ENCODE data around the gene PPP1R13L. TPM values are rescaled to one million over a fixed set of nuclear protein-coding genes. Genes with fewer than 3 reads are reported as not detected.

The PPP1R13L gene
- total RNA-seq, 1 experiment from 2014 or later: 36.4 TPM

DNA sequence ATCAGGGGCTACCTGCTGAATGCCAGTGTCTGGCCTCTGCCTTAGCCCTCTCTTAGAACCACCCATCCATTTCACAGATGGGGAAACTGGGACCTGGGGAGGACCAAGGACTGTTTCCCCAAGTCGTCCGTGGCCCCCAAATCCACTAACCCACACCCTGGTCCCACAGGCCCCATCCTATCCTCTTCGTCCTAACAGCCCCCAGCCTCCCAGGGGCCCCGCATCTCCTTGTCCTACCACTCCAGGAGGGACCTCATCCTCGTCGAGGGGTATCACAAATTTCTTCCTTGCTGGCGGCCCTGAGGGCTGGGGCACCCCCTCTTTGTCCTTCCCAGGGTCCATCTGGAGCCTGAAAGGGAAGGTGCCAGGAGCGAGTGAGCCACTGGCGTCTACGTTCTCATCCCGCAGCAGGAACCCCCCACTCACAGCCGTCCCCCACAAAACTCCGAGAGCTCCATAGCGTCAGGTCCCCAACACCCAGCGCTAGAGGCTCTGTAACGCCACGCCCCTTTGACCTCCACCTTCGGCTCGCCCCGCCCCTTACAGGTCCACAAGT is 18.2 kb upstream of the PPP1R13L start:
- no TSS peak for BruUV-seq (replicated peaks)
- no peak for DNase-seq
- no peaks in the 10 kb centered on the region for H3K9me3 ChIP-seq (ENCODE audit: low read length)
- H3K79me2 ChIP-seq (ENCODE audit: low read length): peaks cover 13% of the 10 kb centered on the region
- H2AFZ ChIP-seq (ENCODE audit: low read length): no peak overlapping the region
- peak overlapping the region; percentile 69 for H3K4me3 ChIP-seq (ENCODE audit: low read length)
- no peaks in the 10 kb centered on the region for H3K9me2 ChIP-seq (replicated peaks; ENCODE audit: low read length)
- ChIA-PET POLR2A (ENCODE audit: unreplicated experiment) (no interaction called here), CTCF (no interaction called here)
- no peak for TF ChIP-seq EZH2phosphoT487 (IDR thresholded peaks at IDR 0.05; ENCODE audit: borderline replicate concordance, low read length)
- TF ChIP-seq, protein P1, sequence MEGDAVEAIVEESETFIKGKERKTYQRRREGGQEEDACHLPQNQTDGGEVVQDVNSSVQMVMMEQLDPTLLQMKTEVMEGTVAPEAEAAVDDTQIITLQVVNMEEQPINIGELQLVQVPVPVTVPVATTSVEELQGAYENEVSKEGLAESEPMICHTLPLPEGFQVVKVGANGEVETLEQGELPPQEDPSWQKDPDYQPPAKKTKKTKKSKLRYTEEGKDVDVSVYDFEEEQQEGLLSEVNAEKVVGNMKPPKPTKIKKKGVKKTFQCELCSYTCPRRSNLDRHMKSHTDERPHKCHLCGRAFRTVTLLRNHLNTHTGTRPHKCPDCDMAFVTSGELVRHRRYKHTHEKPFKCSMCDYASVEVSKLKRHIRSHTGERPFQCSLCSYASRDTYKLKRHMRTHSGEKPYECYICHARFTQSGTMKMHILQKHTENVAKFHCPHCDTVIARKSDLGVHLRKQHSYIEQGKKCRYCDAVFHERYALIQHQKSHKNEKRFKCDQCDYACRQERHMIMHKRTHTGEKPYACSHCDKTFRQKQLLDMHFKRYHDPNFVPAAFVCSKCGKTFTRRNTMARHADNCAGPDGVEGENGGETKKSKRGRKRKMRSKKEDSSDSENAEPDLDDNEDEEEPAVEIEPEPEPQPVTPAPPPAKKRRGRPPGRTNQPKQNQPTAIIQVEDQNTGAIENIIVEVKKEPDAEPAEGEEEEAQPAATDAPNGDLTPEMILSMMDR (conservative IDR thresholded peaks at IDR 0.05; ENCODE audit: low read depth, low read length): no peak
- no peak for TF ChIP-seq EZH2 (IDR thresholded peaks at IDR 0.05; ENCODE audit: low read length, unreplicated experiment)
- intact Hi-C loops (cut with micrococcal nuclease): no loop called here
- H3K27me3 ChIP-seq (ENCODE audit: low read length): no peaks in the 10 kb centered on the region
- peaks cover 25% of the 10 kb centered on the region for H3K4me1 ChIP-seq (ENCODE audit: insufficient read depth, low read length)
- peak overlapping the region; percentile 73 for H3K4me2 ChIP-seq (ENCODE audit: low read length)
- H3K27ac ChIP-seq (ENCODE audit: low read length): peak overlapping the region; percentile 97
- H3F3A ChIP-seq (ENCODE audit: low read length, unreplicated experiment): peaks cover 3% of the 10 kb centered on the region
- ATAC-seq: no peak
- H4K20me1 ChIP-seq (ENCODE audit: low read length): no peaks in the 10 kb centered on the region
- no peaks in the 10 kb centered on the region for H3K36me3 ChIP-seq (ENCODE audit: low read depth, low read length)
- H3K9ac ChIP-seq (ENCODE audit: low read length): peak overlapping the region; percentile 87

DNA sequence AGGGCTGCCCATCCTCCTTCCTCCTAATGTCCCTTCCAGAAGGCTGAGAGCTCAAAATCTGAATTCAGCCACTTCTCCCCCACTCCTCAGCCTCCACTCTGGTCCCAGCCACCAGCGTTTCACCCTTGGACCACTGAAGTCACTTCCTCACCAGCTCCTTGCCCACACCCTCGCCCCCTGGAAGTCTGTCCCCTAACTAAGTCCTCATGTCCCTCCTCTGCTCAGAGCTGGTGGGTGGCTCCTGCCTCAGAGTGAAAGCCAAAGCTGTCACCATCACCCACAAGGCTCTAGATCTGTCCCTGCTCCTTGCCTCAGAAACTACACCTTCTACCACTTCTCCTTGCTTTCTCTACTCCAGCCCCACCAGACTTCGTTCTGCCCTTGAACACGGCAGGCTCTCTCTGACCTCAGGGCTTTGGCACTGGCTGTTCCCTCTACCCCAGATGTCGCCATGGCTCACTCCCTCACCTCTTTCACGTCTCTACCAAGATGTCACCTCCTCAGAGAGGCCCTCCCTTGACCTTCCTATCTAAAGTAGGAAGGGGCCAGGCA is 17.2 kb upstream of the PPP1R13L start:
- CTCF ChIA-PET: no interaction called here
- BruUV-seq (replicated peaks): no TSS peak
- Histone ChIP-seq H3K79me2 (ENCODE audit: low read length) (peaks cover 13% of the 10 kb centered on the region), H3K4me3 (ENCODE audit: low read length) (no peak overlapping the region), H3F3A (ENCODE audit: low read length, unreplicated experiment) (peaks cover 3% of the 10 kb centered on the region), H3K4me2 (ENCODE audit: low read length) (peak overlapping the region; percentile 31), H3K27me3 (ENCODE audit: low read length) (no peaks in the 10 kb centered on the region), H3K27ac (ENCODE audit: low read length) (no peak overlapping the region), H3K9ac (ENCODE audit: low read length) (no peak overlapping the region), H4K20me1 (ENCODE audit: low read length) (no peaks in the 10 kb centered on the region), H3K4me1 (ENCODE audit: insufficient read depth, low read length) (peaks cover 25% of the 10 kb centered on the region), H2AFZ (ENCODE audit: low read length) (no peak overlapping the region), H3K9me2 (replicated peaks; ENCODE audit: low read length) (no peaks in the 10 kb centered on the region), H3K9me3 (ENCODE audit: low read length) (no peaks in the 10 kb centered on the region), H3K36me3 (ENCODE audit: low read depth, low read length) (no peaks in the 10 kb centered on the region)
- intact Hi-C loops (cut with micrococcal nuclease): no loop called here
- POLR2A ChIA-PET (ENCODE audit: unreplicated experiment): interaction anchor here (0.7 kb wide), 1 partner anchor 50 kb away, joined by 3 read pairs; no protein-coding TSS in a partner anchor
- ATAC-seq (no peak), DNase-seq (no peak)
- TF ChIP-seq EZH2phosphoT487 (IDR thresholded peaks at IDR 0.05; ENCODE audit: borderline replicate concordance, low read length) (no peak), EZH2 (IDR thresholded peaks at IDR 0.05; ENCODE audit: low read length, unreplicated experiment) (no peak)
- TF ChIP-seq, protein P1 (conservative IDR thresholded peaks at IDR 0.05; ENCODE audit: low read depth, low read length): no peak

DNA sequence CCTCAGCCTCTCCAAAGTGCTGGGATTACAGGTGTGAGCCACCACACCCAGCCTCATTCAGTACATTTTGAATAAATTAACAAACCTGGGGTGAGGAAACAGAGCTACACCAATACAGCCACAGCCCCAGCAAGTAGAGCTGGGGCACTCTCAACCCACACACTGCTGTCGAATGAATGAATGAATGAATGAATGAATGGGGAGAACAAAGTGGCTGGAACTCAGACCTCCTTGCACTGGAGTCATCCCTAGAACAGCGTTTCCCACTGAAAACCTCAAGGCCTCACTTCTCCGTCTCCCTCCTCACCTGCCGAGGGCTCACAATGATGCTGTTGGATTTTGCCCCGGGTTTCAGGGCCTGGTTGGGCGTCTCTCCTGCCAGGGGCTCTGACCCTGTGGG is 16.0 kb upstream of the PPP1R13L start:
- Histone ChIP-seq H3K79me2 (ENCODE audit: low read length) (peaks cover 13% of the 10 kb centered on the region), H3F3A (ENCODE audit: low read length, unreplicated experiment) (peaks cover 3% of the 10 kb centered on the region), H4K20me1 (ENCODE audit: low read length) (no peaks in the 10 kb centered on the region), H3K4me2 (ENCODE audit: low read length) (no peak overlapping the region), H3K9me2 (replicated peaks; ENCODE audit: low read length) (no peaks in the 10 kb centered on the region), H3K4me1 (ENCODE audit: insufficient read depth, low read length) (peaks cover 25% of the 10 kb centered on the region), H3K27me3 (ENCODE audit: low read length) (no peaks in the 10 kb centered on the region), H3K27ac (ENCODE audit: low read length) (no peak overlapping the region), H3K9ac (ENCODE audit: low read length) (no peak overlapping the region), H3K4me3 (ENCODE audit: low read length) (no peak overlapping the region), H3K9me3 (ENCODE audit: low read length) (no peaks in the 10 kb centered on the region), H2AFZ (ENCODE audit: low read length) (no peak overlapping the region), H3K36me3 (ENCODE audit: low read depth, low read length) (no peaks in the 10 kb centered on the region)
- no peak for DNase-seq
- no TSS peak for BruUV-seq (replicated peaks)
- POLR2A ChIA-PET (ENCODE audit: unreplicated experiment): no interaction called here
- ATAC-seq: no peak
- CTCF ChIA-PET: no interaction called here
- TF ChIP-seq, protein P1 (conservative IDR thresholded peaks at IDR 0.05; ENCODE audit: low read depth, low read length): no peak
- TF ChIP-seq EZH2phosphoT487 (IDR thresholded peaks at IDR 0.05; ENCODE audit: borderline replicate concordance, low read length) (no peak), EZH2 (IDR thresholded peaks at IDR 0.05; ENCODE audit: low read length, unreplicated experiment) (no peak)
- intact Hi-C loops (cut with micrococcal nuclease): no loop called here
